Measurements from ENCODE around the gene CCDC121. TPM values are rescaled to one million over a fixed set of nuclear protein-coding genes. Genes with fewer than 3 reads are reported as not detected.
A peak's percentile ranks its signal among the peaks of the same experiment; 100 is the strongest.
"Not testable (repeated sequence)": the region's sequence is repeated elsewhere in the genome, so short reads cannot be mapped to it uniquely, and the experiment has no call there.

Gene CCDC121
- total RNA-seq, 1 donor from 2014 or later: 5.9 TPM

DNA sequence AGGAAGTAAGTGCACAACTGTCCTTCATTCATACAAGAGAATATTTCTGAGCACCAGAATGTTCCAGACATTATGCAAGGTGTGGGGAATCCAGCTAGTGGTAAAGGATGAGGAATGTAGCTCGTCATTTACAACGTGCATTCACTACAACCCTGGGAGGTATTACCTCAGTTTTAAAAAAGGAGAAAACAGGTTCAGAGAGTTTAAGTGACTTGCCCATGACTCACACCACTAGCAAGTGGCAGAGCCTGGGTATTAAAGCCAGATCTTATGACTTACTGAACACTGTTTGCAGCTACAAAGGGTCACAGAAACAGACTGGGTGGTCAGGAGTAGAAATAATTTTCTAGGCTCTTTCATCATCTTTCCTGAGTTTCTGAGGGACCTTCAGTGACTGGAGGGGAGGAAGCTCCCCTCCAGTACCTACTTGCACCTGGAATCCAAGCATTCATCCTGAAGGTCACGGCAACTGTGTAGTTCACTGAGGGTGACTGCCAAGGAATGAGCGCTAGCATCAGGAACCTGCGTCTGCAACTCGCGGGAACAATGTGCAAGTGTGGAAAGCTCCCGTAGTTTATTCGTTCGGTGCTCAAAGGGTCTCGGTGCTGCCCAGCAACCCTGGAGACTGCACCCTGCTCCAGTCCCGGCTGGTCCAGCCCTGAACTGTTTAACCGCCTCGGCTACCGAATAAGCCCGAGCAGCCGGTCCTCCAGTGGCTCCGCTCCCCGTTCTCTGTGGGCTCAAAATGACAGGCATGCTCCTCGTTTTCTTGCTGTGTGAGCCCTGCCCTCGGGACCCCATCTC lies 647 bp downstream of the CCDC121 start:
- DNase-seq: no peak
- no peaks in the 10 kb centered on the region for H3K9me3 ChIP-seq
- H3K4me3 ChIP-seq: peak overlapping the region; percentile 98
- TF ChIP-seq, protein P1, sequence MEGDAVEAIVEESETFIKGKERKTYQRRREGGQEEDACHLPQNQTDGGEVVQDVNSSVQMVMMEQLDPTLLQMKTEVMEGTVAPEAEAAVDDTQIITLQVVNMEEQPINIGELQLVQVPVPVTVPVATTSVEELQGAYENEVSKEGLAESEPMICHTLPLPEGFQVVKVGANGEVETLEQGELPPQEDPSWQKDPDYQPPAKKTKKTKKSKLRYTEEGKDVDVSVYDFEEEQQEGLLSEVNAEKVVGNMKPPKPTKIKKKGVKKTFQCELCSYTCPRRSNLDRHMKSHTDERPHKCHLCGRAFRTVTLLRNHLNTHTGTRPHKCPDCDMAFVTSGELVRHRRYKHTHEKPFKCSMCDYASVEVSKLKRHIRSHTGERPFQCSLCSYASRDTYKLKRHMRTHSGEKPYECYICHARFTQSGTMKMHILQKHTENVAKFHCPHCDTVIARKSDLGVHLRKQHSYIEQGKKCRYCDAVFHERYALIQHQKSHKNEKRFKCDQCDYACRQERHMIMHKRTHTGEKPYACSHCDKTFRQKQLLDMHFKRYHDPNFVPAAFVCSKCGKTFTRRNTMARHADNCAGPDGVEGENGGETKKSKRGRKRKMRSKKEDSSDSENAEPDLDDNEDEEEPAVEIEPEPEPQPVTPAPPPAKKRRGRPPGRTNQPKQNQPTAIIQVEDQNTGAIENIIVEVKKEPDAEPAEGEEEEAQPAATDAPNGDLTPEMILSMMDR (IDR thresholded peaks at IDR 0.05): no peak
- peak; percentile 65 to 69 for ATAC-seq
- peak overlapping the region; percentile 83 for H3K27ac ChIP-seq
- H3K36me3 ChIP-seq: peaks cover 43% of the 10 kb centered on the region
- no peaks in the 10 kb centered on the region for H3K27me3 ChIP-seq (ENCODE audit: low read depth)
- peaks cover 34% of the 10 kb centered on the region for H3K4me1 ChIP-seq
- intact Hi-C loops (cut with DNase I): no loop called here

DNA sequence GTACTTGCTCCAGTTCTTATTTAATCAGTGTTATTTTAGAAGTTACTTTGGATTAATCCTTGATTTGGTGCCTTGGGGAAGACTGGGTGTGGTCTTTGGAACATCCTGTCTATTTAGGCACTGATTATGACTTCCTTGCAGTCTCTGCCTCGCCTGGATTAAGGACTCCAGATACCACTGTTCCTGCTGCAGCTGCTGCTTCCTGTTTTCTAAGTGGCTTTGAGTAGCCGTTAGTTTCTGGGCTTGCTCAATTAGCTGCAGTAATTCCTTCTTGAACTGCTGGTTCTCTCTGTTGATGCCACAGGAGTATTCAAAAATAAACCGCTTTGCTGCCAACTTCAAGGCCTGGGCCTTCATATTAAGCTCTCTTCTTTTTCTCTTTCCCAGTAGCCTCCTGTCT lies 1.9 kb downstream of the CCDC121 start:
- Histone ChIP-seq H3K4me1 (peaks cover 34% of the 10 kb centered on the region), H3K36me3 (peaks cover 43% of the 10 kb centered on the region), H3K27ac (peak overlapping the region; percentile 58)
- H3K27me3 ChIP-seq (ENCODE audit: low read depth); DNase-seq; ATAC-seq; intact Hi-C loops (cut with DNase I); H3K9me3 ChIP-seq; H3K4me3 ChIP-seq: not testable (repeated sequence)

DNA sequence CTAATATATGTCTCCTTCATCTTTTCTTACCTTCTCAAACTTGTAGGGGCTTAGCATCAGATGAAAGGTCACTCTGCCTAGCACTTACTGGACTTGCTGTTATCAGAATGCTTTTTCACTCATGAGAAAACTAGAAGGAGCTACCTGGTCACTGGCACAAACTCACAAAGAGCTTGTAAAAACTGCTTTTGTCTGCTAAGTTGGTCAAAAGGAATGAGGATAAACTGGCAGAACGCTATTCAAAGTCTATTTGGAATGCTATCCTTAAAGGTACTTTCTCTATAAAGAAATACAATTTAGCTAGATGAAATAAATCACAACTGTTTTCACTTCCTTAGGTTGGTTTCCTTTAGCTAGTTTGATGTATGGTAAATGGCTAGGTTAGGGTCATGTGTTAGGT lies 2.5 kb downstream of the CCDC121 start:
- ATAC-seq; intact Hi-C loops (cut with DNase I); DNase-seq; H3K27me3 ChIP-seq (ENCODE audit: low read depth); H3K9me3 ChIP-seq; H3K4me3 ChIP-seq: not testable (repeated sequence)
- Histone ChIP-seq H3K27ac (peak overlapping the region; percentile 58), H3K4me1 (peaks cover 34% of the 10 kb centered on the region), H3K36me3 (peaks cover 43% of the 10 kb centered on the region)

DNA sequence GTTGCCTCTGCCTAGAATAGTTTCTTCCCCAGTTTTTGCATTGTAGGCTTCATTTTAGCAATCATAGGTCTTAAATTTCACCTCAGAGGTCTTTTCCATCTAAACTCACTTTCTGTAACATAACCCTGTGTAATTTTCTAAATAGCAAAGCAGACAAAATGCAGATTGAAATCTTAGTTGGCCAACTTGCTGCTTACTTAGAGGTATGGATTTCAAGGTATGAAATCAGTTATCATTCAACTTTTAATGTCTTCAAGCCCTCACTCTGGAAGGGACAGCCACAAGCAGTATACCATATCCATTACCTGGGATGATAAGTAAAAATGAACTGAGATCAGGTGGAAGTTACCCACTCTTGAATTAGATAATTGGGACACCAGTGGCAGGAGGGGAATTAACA lies 3.9 kb downstream of the CCDC121 start:
- ATAC-seq (no peak), DNase-seq (no peak)
- Histone ChIP-seq H3K9me3 (no peaks in the 10 kb centered on the region), H3K4me1 (peaks cover 32% of the 10 kb centered on the region), H3K27ac (no peak overlapping the region), H3K36me3 (peaks cover 46% of the 10 kb centered on the region), H3K27me3 (ENCODE audit: low read depth) (no peaks in the 10 kb centered on the region), H3K4me3 (no peak overlapping the region)
- TF ChIP-seq, protein P1 (IDR thresholded peaks at IDR 0.05): no peak
- intact Hi-C loops (cut with DNase I): no loop called here

DNA sequence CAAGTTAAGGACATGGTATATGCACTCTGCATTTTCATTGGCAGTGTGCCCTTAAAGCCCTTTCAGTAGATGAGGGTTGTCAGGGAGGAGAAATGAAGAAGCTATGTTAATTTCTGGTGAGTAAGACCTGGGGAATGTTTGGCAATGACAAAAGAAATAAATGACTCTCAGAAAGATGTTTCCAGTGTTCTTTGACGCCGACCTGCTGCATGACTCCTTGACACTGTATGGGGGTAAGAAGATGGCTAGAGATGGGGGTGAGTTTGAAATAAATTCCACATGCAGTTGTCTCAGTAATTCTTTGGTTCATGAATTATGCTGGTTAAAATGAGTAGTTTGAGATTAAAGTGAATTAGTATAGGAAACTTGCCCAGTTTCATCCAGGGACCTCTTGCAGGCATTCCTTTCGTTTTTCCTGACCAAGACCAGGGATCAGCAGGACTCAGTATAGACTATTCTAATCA lies 5.9 kb downstream of the CCDC121 start:
- no peak overlapping the region for H3K27ac ChIP-seq
- peaks cover 19% of the 10 kb centered on the region for H3K4me1 ChIP-seq
- H3K27me3 ChIP-seq (ENCODE audit: low read depth): no peaks in the 10 kb centered on the region
- ATAC-seq (no peak), DNase-seq (no peak)
- no peak overlapping the region for H3K4me3 ChIP-seq
- TF ChIP-seq, protein P1 (IDR thresholded peaks at IDR 0.05): no peak
- H3K36me3 ChIP-seq: peaks cover 66% of the 10 kb centered on the region
- H3K9me3 ChIP-seq: no peaks in the 10 kb centered on the region
- intact Hi-C loops (cut with DNase I): no loop called here

DNA sequence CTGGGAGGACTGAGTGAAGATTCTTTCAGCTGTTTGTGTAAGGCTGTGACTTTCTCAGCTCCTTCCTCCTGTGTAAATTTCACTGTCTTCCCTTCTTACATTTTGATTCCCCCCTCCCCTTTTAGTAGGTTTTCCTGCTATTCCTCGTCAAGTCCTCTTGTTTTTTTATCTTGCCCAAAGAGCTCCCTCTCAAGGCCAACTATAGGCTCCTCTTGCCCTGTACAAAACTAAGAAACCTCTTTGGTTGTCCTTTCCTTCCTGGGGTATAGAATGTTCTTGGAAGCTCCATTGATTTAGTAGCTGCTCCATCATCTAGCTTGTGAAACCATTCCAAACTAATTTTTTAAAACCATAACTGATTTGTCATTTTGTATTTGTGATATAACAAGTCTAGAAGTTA lies 7.3 kb downstream of the CCDC121 start:
- peaks cover 80% of the 10 kb centered on the region for H3K36me3 ChIP-seq
- no peaks in the 10 kb centered on the region for H3K27me3 ChIP-seq (ENCODE audit: low read depth)
- H3K4me1 ChIP-seq: peaks cover 5% of the 10 kb centered on the region
- ATAC-seq (no peak), DNase-seq (no peak)
- intact Hi-C loops (cut with DNase I): no loop called here
- no peak overlapping the region for H3K27ac ChIP-seq
- H3K4me3 ChIP-seq: no peak overlapping the region
- H3K9me3 ChIP-seq: no peaks in the 10 kb centered on the region
- TF ChIP-seq, protein P1 (IDR thresholded peaks at IDR 0.05): no peak

Data from lower lobe of right lung (tissue), 2 donors.